Skeletal muscle satellite cell (primary cell): ENCODE results near the gene GOSR2. TPM values are rescaled to one million over a fixed set of nuclear protein-coding genes. Genes with fewer than 3 reads are reported as not detected.

Experiments used
- H3K27me3 ChIP-seq: 2 replicates; pipeline ENCODE4 v1.7.0; 2013; ENCODE audit warnings: low read length; ENCODE audit not compliant: control insufficient read depth, insufficient read depth
- H3K36me3 ChIP-seq: 2 replicates; pipeline ENCODE4 v1.7.0; 2013; ENCODE audit warnings: mild to moderate bottlenecking, control low read depth, low read length; ENCODE audit not compliant: insufficient read depth
- H3K4me1 ChIP-seq: 2 replicates; pipeline ENCODE4 v1.7.0; 2013; ENCODE audit warnings: low read length; ENCODE audit not compliant: control insufficient read depth, insufficient read depth
- H3K4me2 ChIP-seq: 2 replicates; pipeline ENCODE4 v1.7.0; 2013; ENCODE audit warnings: mild to moderate bottlenecking, low read length
- H3K4me3 ChIP-seq: 2 replicates; pipeline ENCODE4 v1.7.0; 2013; ENCODE audit warnings: low read length
- H3K9ac ChIP-seq: 2 replicates; pipeline ENCODE4 v1.7.0; 2013; ENCODE audit warnings: mild to moderate bottlenecking, low read depth, low read length, moderate library complexity
- H3K9me3 ChIP-seq: replicated peaks from 2 replicates; pipeline ENCODE4 v1.7.0; 2013; ENCODE audit warnings: mild to moderate bottlenecking, control low read depth, low read length
- total RNA-seq: library from RNA; depleted of rRNA; stranded (reverse); fragments of >200 nt; gene quantifications from 2 replicates; pipeline ENCODE4 v1.2.3, GENCODE V29; 2012; rRNA removed

Gene GOSR2
- 43.1 and 44.6 TPM in 2 replicates for total RNA-seq

- Histone ChIP-seq H3K36me3 (no peaks in the 10 kb centered on the region), H3K27me3 (no peaks in the 10 kb centered on the region), H3K4me2 (peak within 1 kb of the TSS; percentile 92), H3K4me1 (peaks cover 14% of the 10 kb centered on the region), H3K9me3 (no peaks in the 10 kb centered on the region), H3K4me3 (peak within 1 kb of the TSS; percentile 93), H3K9ac (peak within 1 kb of the TSS; percentile 97)
These were observed at the start of gene GOSR2 for GRCh38 chr17:46922804-46923635. Gene GOSR2 (plus strand): TSS chr17:46923160. CDS start chr17:46923193, 33 bp downstream.

DNA sequence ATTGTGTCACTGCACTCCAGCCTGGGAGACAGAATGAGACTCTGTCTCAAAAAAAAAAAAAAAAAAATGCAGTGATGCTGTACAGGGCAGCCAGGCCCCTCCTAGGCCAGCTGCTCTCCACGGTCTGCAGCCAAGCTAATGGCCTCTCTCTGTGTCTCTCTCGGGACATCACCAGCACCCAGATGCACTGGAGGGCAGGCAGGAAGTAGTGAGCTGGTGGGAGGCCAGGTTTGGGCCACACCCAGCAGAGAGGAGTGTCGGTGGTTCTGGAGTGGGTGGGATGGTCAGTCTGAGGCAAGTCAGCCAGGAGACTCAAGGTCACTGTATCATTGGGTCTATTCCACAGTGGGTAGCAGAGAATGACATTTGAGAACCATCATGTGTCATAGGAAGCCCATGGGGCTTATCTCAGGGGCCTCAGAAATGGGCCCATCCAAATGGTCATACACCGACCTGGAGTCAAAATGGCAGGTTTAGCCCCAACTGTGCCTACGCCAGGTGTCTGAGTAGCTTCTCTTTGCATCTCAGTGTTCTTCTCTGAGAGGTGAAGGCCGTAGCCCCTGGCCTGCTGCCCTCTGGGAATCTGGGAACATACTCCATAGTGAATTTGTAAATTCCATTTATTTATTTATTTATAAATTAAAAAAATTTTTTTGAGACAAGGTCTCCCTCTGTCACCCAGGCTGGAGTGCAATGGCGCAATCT is 48.9 kb upstream of the GOSR2 start:
- no peak overlapping the region for H3K4me3 ChIP-seq
- no peak overlapping the region for H3K9ac ChIP-seq
- H3K4me1 ChIP-seq: peaks cover 2% of the 10 kb centered on the region
- H3K9me3 ChIP-seq: no peaks in the 10 kb centered on the region
- peaks cover 42% of the 10 kb centered on the region for H3K27me3 ChIP-seq
- no peaks in the 10 kb centered on the region for H3K36me3 ChIP-seq
- no peak overlapping the region for H3K4me2 ChIP-seq

GRCh38 chr17:46874906-46875305 is 48.1 kb upstream of the GOSR2 start:
- Histone ChIP-seq H3K9me3 (no peaks in the 10 kb centered on the region), H3K4me1 (no peaks in the 10 kb centered on the region), H3K27me3 (peaks cover 50% of the 10 kb centered on the region), H3K4me3 (no peak overlapping the region), H3K4me2 (no peak overlapping the region), H3K9ac (no peak overlapping the region), H3K36me3 (no peaks in the 10 kb centered on the region)

DNA sequence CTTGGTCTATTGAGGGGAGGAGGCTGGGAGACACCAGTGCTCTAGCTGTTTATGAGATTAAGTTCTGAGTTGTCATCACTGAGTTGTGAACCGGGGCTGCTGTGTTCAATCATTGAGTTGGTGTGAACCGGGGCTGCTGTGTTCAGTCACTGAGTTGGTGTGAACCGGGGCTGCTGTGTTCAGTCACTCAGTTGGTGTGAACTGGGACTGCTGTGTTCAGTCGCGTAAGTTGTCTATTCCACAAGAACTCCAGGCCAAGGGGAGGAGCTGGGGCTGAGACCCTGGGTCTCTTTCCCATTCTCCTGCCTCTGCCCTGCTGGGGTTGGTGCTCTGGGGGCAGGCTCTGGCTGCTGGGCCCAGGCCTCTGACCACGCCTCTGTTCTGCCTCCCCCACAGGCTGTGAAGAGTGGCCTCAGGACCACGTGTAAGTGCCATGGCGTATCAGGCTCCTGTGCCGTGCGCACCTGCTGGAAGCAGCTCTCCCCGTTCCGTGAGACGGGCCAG is 47.1 kb upstream of the GOSR2 start:
- Histone ChIP-seq H3K36me3 (no peaks in the 10 kb centered on the region), H3K4me3 (no peak overlapping the region), H3K4me1 (no peaks in the 10 kb centered on the region), H3K27me3 (peaks cover 60% of the 10 kb centered on the region), H3K9me3 (no peaks in the 10 kb centered on the region), H3K9ac (no peak overlapping the region), H3K4me2 (no peak overlapping the region)

GRCh38 chr17:46876353-46876887 is 46.5 kb upstream of the GOSR2 start:
- no peaks in the 10 kb centered on the region for H3K9me3 ChIP-seq
- H3K27me3 ChIP-seq: peaks cover 60% of the 10 kb centered on the region
- H3K36me3 ChIP-seq: no peaks in the 10 kb centered on the region
- no peak overlapping the region for H3K4me2 ChIP-seq
- H3K9ac ChIP-seq: no peak overlapping the region
- no peak overlapping the region for H3K4me3 ChIP-seq
- H3K4me1 ChIP-seq: no peaks in the 10 kb centered on the region

GRCh38 chr17:46876926-46877325 is 46.0 kb upstream of the GOSR2 start:
- Histone ChIP-seq H3K4me2 (no peak overlapping the region), H3K4me3 (no peak overlapping the region), H3K9me3 (no peaks in the 10 kb centered on the region), H3K27me3 (peaks cover 57% of the 10 kb centered on the region), H3K36me3 (no peaks in the 10 kb centered on the region), H3K4me1 (no peaks in the 10 kb centered on the region), H3K9ac (no peak overlapping the region)

- Histone ChIP-seq H3K4me1 (no peaks in the 10 kb centered on the region), H3K27me3 (peaks cover 58% of the 10 kb centered on the region), H3K36me3 (no peaks in the 10 kb centered on the region), H3K9me3 (no peaks in the 10 kb centered on the region), H3K4me3 (no peak overlapping the region), H3K9ac (no peak overlapping the region), H3K4me2 (no peak overlapping the region)
These were observed 45.5 kb upstream of the GOSR2 start for GRCh38 chr17:46877466-46877865.

- no peak overlapping the region for H3K4me2 ChIP-seq
- H3K9ac ChIP-seq: no peak overlapping the region
- H3K4me3 ChIP-seq: no peak overlapping the region
- no peaks in the 10 kb centered on the region for H3K36me3 ChIP-seq
- peaks cover 58% of the 10 kb centered on the region for H3K27me3 ChIP-seq
- H3K4me1 ChIP-seq: no peaks in the 10 kb centered on the region
- H3K9me3 ChIP-seq: no peaks in the 10 kb centered on the region
These were observed 44.9 kb upstream of the GOSR2 start for GRCh38 chr17:46878055-46878454.

GRCh38 chr17:46879101-46879500 is 43.9 kb upstream of the GOSR2 start:
- H3K36me3 ChIP-seq: no peaks in the 10 kb centered on the region

DNA sequence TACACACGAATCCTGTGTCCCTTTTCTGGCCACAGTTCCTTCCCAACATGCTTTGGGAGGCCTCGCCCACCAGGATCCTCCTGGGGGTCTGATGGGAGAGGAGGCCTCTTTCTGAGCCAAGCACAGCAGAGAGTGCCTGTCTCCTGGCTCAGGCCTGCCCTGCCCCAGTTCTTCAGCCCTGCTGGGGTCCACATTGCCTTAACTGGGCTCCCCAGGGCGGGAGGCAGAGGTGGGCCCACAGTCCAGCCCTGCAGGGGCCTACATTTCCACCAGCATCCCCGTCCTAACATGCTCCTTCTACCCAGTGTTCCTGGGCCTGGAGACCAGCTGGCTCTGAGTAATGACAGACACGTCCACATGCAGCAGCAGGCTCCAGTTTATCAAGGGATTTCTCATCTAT is 41.9 kb upstream of the GOSR2 start:
- Histone ChIP-seq H3K4me1 (no peaks in the 10 kb centered on the region), H3K9me3 (no peaks in the 10 kb centered on the region), H3K36me3 (no peaks in the 10 kb centered on the region), H3K9ac (no peak overlapping the region), H3K27me3 (peaks cover 77% of the 10 kb centered on the region), H3K4me3 (no peak overlapping the region), H3K4me2 (no peak overlapping the region)

More at GRCh38 chr17:46879101-46879500, 43.9 kb upstream of the GOSR2 start:
- H3K9me3 ChIP-seq: no peaks in the 10 kb centered on the region
- H3K4me3 ChIP-seq: no peak overlapping the region
- no peaks in the 10 kb centered on the region for H3K4me1 ChIP-seq
- no peak overlapping the region for H3K9ac ChIP-seq
- no peak overlapping the region for H3K4me2 ChIP-seq
- H3K27me3 ChIP-seq: peaks cover 66% of the 10 kb centered on the region

DNA sequence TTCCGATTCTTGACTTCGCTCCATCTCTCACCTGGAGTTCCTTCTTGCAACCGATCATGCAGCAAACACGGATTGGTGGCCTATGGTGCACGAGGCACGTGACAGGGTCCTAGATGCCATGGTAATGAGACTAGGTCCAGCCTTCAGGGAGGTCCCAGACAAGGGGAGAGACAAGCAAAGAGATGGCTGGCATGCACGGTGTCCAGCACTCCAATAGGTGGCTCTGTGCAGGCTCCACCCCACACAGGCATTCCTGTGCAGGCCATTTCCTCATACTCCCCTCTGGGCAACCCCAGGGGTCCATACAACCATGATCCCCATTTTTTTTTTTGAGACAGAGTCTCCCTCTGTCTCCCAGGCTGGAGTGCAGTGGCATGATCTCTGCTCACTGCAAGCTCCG is 40.3 kb upstream of the GOSR2 start:
- H3K4me3 ChIP-seq: no peak overlapping the region
- H3K36me3 ChIP-seq: no peaks in the 10 kb centered on the region
- H3K27me3 ChIP-seq: peaks cover 77% of the 10 kb centered on the region
- H3K4me1 ChIP-seq: no peaks in the 10 kb centered on the region
- H3K9me3 ChIP-seq: no peaks in the 10 kb centered on the region
- H3K9ac ChIP-seq: no peak overlapping the region
- no peak overlapping the region for H3K4me2 ChIP-seq
